GM12875 (cell line): ENCODE results near the gene WWP2.

ENCODE experiments used
- H3K4me3 ChIP-seq: one replicate; pipeline ENCODE4 v1.5.1; 2011; ENCODE audit warnings: low read depth, low read length, control low read depth
- TF ChIP-seq, protein P1 (sequence below): IDR thresholded peaks from 2 replicates; pipeline ENCODE4 v1.5.1; 2011; ENCODE audit warnings: low read depth, mild to moderate bottlenecking, control low read depth, inconsistent platforms, low read length, moderate library complexity, borderline replicate concordance; ENCODE audit not compliant: insufficient read depth

The WWP2 gene

DNA sequence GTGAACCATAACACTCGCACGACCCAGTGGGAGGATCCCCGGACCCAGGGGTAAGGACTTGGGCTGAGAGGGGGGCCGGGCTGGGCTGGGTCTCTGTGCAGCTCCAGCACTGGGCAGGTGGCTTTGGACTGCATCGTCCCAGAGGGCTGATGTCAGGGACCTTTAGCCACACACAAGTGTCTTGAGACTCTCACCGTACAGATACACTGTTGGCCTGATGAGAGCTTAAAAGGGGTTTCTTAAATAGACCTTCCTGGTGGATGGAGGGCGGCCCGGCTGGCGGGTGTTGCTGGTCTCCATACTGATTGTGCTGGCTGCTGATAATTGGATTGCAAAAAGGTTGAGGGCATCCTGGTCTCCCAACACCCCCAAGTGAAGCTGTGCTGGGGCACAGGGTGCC is 167.3 kb downstream of the WWP2 start:
- no peak overlapping the region for H3K4me3 ChIP-seq
- TF ChIP-seq, protein P1, sequence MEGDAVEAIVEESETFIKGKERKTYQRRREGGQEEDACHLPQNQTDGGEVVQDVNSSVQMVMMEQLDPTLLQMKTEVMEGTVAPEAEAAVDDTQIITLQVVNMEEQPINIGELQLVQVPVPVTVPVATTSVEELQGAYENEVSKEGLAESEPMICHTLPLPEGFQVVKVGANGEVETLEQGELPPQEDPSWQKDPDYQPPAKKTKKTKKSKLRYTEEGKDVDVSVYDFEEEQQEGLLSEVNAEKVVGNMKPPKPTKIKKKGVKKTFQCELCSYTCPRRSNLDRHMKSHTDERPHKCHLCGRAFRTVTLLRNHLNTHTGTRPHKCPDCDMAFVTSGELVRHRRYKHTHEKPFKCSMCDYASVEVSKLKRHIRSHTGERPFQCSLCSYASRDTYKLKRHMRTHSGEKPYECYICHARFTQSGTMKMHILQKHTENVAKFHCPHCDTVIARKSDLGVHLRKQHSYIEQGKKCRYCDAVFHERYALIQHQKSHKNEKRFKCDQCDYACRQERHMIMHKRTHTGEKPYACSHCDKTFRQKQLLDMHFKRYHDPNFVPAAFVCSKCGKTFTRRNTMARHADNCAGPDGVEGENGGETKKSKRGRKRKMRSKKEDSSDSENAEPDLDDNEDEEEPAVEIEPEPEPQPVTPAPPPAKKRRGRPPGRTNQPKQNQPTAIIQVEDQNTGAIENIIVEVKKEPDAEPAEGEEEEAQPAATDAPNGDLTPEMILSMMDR: no peak

- H3K4me3 ChIP-seq: no peak overlapping the region
- TF ChIP-seq, protein P1: peak; percentile 63
Observed at GRCh38 chr16:69930117-69930776, 168.1 kb downstream of the WWP2 start.

DNA sequence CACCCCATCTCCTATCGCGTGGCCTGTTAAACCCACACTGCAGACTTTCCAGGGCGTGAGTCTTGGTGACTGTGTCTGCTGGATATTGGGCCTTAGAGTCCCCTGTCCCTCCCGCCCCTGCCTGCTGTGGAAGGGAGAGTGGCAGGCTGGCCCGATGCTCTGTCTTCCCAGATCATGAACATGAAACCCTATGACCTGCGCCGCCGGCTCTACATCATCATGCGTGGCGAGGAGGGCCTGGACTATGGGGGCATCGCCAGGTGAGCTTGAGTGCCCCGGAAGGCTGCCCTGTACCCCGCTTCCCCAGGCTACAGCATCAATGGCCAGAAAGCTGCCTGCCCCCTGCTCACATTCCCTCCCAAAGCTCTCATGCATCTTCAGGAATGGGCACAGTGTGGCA is 169.5 kb downstream of the WWP2 start:
- TF ChIP-seq, protein P1: no peak
- H3K4me3 ChIP-seq: no peak overlapping the region

- TF ChIP-seq, protein P1: no peak
- H3K4me3 ChIP-seq: no peak overlapping the region
Observed at GRCh38 chr16:69932228-69932627, 170.1 kb downstream of the WWP2 start.

DNA sequence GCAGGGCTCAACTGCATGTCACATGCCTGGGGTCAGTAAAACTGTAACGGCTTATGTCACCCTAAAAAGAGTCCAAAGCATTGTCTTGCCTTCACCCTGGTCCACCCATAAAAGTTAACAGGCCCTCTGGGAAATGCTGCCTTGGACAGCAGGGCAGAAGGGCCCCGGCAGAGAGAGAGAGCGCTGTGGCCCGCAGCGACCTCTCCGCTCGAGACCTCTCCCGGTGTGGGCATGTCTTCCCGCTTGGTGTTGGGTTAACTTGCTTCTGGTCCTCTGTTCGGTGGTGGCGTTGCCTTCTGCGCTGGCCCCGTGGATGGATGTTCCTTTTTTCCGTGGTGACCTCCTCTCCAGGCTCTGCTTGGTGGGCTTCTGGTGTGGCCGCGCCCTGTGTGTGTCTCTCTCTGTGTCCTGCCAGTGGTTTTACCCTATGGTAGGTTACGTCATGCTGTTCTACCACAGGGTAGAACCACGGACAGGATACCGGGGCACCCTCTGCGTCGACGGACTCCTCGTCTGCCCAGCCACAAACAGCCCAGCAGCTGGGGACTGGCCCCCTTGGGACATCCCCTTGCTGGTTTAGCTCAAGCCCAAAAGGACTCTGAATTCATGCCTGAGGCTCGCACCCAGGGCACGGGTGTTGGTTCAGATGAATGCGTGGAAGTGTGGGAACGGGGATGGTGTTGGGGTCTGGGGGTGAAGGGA is 170.7 kb downstream of the WWP2 start:
- no peak overlapping the region for H3K4me3 ChIP-seq
- TF ChIP-seq, protein P1: no peak

GRCh38 chr16:69934044-69934443 is 171.9 kb downstream of the WWP2 start:
- TF ChIP-seq, protein P1: no peak
- H3K4me3 ChIP-seq: no peak overlapping the region

DNA sequence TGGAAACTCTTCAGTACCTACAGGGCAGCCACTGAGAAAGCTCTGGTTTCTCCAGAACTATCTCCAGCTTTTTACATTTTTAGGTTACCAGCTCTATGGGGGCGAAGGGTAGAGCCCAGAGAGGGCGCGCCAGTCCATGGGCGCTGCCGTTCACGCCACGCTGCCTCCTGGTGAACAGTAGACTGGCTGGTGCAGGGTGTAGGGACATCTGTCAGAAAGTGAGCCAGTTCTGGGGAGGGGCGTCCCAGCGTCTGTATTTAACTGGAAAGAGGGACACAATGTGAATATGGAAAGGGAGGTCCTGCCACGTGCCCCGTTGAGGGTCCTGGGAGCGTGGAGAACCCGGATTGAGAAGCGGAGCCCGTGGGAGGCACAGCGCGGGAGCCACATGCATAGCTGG is 172.6 kb downstream of the WWP2 start:
- TF ChIP-seq, protein P1: no peak
- no peak overlapping the region for H3K4me3 ChIP-seq
